GM19438 (cell line): ENCODE data around the gene NDUFS5.
"Not testable (repeated sequence)": the region's sequence is repeated elsewhere in the genome, so short reads cannot be mapped to it uniquely, and the experiment has no call there.

ENCODE experiments used
- ATAC-seq: cut with Tn5 transposase; IDR thresholded peaks from one replicate; pipeline ENCODE4 v1.9.1; 2021; ENCODE audit warnings: low read depth; ENCODE audit not compliant: unreplicated experiment

The NDUFS5 gene

GRCh38 chr1:39061951-39062350 is 35.8 kb downstream of the NDUFS5 start:
- ATAC-seq = no peak

GRCh38 chr1:39063191-39063590 is 37.0 kb downstream of the NDUFS5 start:
- no peak for ATAC-seq

GRCh38 chr1:39063775-39064174 is 37.6 kb downstream of the NDUFS5 start:
- ATAC-seq = no peak

- no peak for ATAC-seq
These were observed 39.4 kb downstream of the NDUFS5 start for GRCh38 chr1:39065542-39065941.

- not testable (repeated sequence) for ATAC-seq
These were observed 42.1 kb downstream of the NDUFS5 start for GRCh38 chr1:39068227-39068626.

GRCh38 chr1:39071557-39071956 is 45.4 kb downstream of the NDUFS5 start:
- not testable (repeated sequence) for ATAC-seq

- no peak for ATAC-seq
These were observed 50.1 kb downstream of the NDUFS5 start for GRCh38 chr1:39076127-39076798.

- no peak for ATAC-seq
These were observed 50.6 kb downstream of the NDUFS5 start for GRCh38 chr1:39076799-39077148.

- no peak for ATAC-seq
These were observed 54.2 kb downstream of the NDUFS5 start for GRCh38 chr1:39080269-39080826.

- no peak for ATAC-seq
These were observed 54.7 kb downstream of the NDUFS5 start for GRCh38 chr1:39080831-39081270.

- no peak for ATAC-seq
These were observed 55.3 kb downstream of the NDUFS5 start for GRCh38 chr1:39081271-39082009.

- ATAC-seq = no peak
These were observed 56.1 kb downstream of the NDUFS5 start for GRCh38 chr1:39082010-39082799.

- ATAC-seq = no peak
These were observed 56.8 kb downstream of the NDUFS5 start for GRCh38 chr1:39082811-39083576.

- no peak for ATAC-seq
These were observed 58.0 kb downstream of the NDUFS5 start for GRCh38 chr1:39084191-39084590.
